HepG2 (cell line): ENCODE measurements around the gene HYAL1. TPM values are rescaled to one million over a fixed set of nuclear protein-coding genes. Genes with fewer than 3 reads are reported as not detected.

Source experiments
- ATAC-seq: fragments of 200-7000 bp; cut with Tn5 transposase; 3 replicates; pipeline ENCODE4 v1.9.1; 2020; ENCODE audit warnings: mild to moderate bottlenecking, moderate library complexity
- BruUV-seq: library from RNA; stranded (reverse); fragments of 400-500 nt; replicated peaks from 2 replicates; lab custom pipeline; 2021; lab: Mats Ljungman, UMichigan
- CTCF ChIA-PET: fragments of 300-600 bp; formaldehyde crosslinking; extraction: SDS; loops from one replicate; lab custom pipeline; 2021; ENCODE audit warnings: low total read pairs, inconsistent platforms, low intra/inter-chr PET ratio; lab: Yijun Ruan, JAX
- POLR2A ChIA-PET: fragments of 350-600 bp; sonication (Branson Sonifier 250); formaldehyde crosslinking; loops from one replicate; lab custom pipeline; 2020; ENCODE audit warnings: antibody characterized with exemption, inconsistent platforms; lab: Yijun Ruan, JAX
- DNase-seq: peaks from one replicate; pipeline ENCODE4 v3.0.0-alpha.2; 2015; ENCODE audit warnings: low spot score
- FAIRE-seq: peaks from 3 replicates; lab custom pipeline; 2011; peaks lifted over from hg19 to GRCh38; lab: Jason Lieb, UNC
- H2AFZ ChIP-seq: one replicate; pipeline ENCODE4 v1.6.1; 2011; ENCODE audit warnings: low read length, inconsistent platforms
- H3K27ac ChIP-seq: fragments of 300-600 bp; 3 replicates; pipeline ENCODE4 v1.8.0; 2011; ENCODE audit warnings: mixed run types, mild to moderate bottlenecking, mixed read lengths, low read length, inconsistent platforms; ENCODE audit not compliant: insufficient read depth; ENCODE audit errors: extremely low read length
- H3K27me3 ChIP-seq, 2 experiments: fragments of 200-600 bp in 1 of 2; 2 replicates in 1 of 2; 3 replicates in 1 of 2; pipeline versions ENCODE4 v1.6.0 to v1.8.0; 2011; ENCODE audit warnings: low read length in 2 of 2, mild to moderate bottlenecking in 2 of 2, moderate library complexity in 2 of 2, inconsistent platforms in 1 of 2; ENCODE audit not compliant: insufficient read depth in 2 of 2, control insufficient read depth in 1 of 2
- H3K36me3 ChIP-seq, 2 experiments: fragments of 200-600 bp in 1 of 2; replicated peaks in 1 of 2; 2 replicates in 1 of 2; 3 replicates in 1 of 2; pipeline versions ENCODE4 v1.5.1 to v1.8.0; 2011; ENCODE audit warnings: low read length in 2 of 2, inconsistent platforms in 1 of 2; ENCODE audit not compliant: insufficient read depth in 2 of 2, control insufficient read depth in 1 of 2
- H3K4me1 ChIP-seq: 2 replicates; pipeline ENCODE4 v1.5.1; 2012; ENCODE audit warnings: low read length, inconsistent platforms; ENCODE audit not compliant: insufficient read depth
- H3K4me2 ChIP-seq: 2 replicates; pipeline ENCODE4 v1.6.0; 2011; ENCODE audit warnings: low read depth, low read length, inconsistent platforms
- H3K4me3 ChIP-seq, 3 experiments: fragments of 200-600 bp in 1 of 3; sonication (generic), shearing (Covaris generic) in 1 of 3; replicated peaks in 1 of 3; 2 replicates each; pipeline ENCODE4 v1.5.1; 2011 to 2016; ENCODE audit warnings: low read length in 3 of 3, inconsistent platforms in 2 of 3, low read depth in 2 of 3, mild to moderate bottlenecking in 2 of 3, control low read depth in 1 of 3, mixed read lengths in 1 of 3; ENCODE audit not compliant: insufficient read depth in 1 of 3
- H3K79me2 ChIP-seq: one replicate; pipeline ENCODE4 v1.6.1; 2011; ENCODE audit warnings: low read length, inconsistent platforms; ENCODE audit not compliant: insufficient read depth
- H3K9ac ChIP-seq: 2 replicates; pipeline ENCODE4 v1.6.0; 2011; ENCODE audit warnings: mild to moderate bottlenecking, low read depth, low read length, inconsistent platforms; ENCODE audit not compliant: insufficient read depth
- H3K9me3 ChIP-seq: 2 replicates; pipeline ENCODE4 v1.5.1; 2012; ENCODE audit warnings: mild to moderate bottlenecking, low read length
- H4K20me1 ChIP-seq: 2 replicates; pipeline ENCODE4 v1.6.0; 2011; ENCODE audit warnings: inconsistent platforms, mild to moderate bottlenecking, low read length, moderate library complexity; ENCODE audit not compliant: insufficient read depth
- FOXA1 ChIP-seq, 2 experiments: fragments of 450-650 bp in 1 of 2; sonication (generic) in 1 of 2; formaldehyde crosslinking in 1 of 2; IDR thresholded peaks; 2 replicates each; pipeline versions ENCODE4 v1.4.0 to v1.6.1; 2016 to 2020; ENCODE audit warnings: missing genetic modification reagents in 1 of 2
- FOXO4 ChIP-seq: sonication (generic); formaldehyde crosslinking; conservative IDR thresholded peaks from 2 replicates; pipeline ENCODE4 v1.8.1; 2023; ENCODE audit warnings: missing genetic modification reagents
- GZF1 ChIP-seq: sonication (generic); formaldehyde crosslinking; IDR thresholded peaks from 2 replicates; pipeline ENCODE4 v1.5.1; 2020; ENCODE audit warnings: mild to moderate bottlenecking, missing genetic modification reagents
- IRX3 ChIP-seq: sonication (generic); formaldehyde crosslinking; IDR thresholded peaks from 2 replicates; pipeline ENCODE4 v1.8.1; 2023; ENCODE audit warnings: mild to moderate bottlenecking, low read depth, missing genetic modification reagents, borderline replicate concordance
- RARA ChIP-seq: IDR thresholded peaks from 2 replicates; pipeline ENCODE4 v1.6.1; 2016; ENCODE audit warnings: missing genetic modification reagents, missing compliant biosample characterization
- SOX13 ChIP-seq, 3 experiments: fragments of 450-650 bp in 1 of 3; sonication (generic) in 1 of 3; formaldehyde crosslinking in 1 of 3; IDR thresholded peaks in 2 of 3; conservative IDR thresholded peaks in 1 of 3; 2 replicates each; pipeline versions ENCODE4 v1.5.0 to v1.6.1; 2016 to 2020; ENCODE audit warnings: antibody characterized with exemption in 1 of 3, mild to moderate bottlenecking in 1 of 3, missing compliant biosample characterization in 1 of 3, missing genetic modification reagents in 1 of 3, moderate library complexity in 1 of 3
- SRY ChIP-seq: sonication (generic); formaldehyde crosslinking; IDR thresholded peaks from 2 replicates; pipeline ENCODE4 v1.8.0; 2022; ENCODE audit warnings: mild to moderate bottlenecking, missing genetic modification reagents
- ZBTB7B ChIP-seq: sonication (generic); formaldehyde crosslinking; IDR thresholded peaks from 2 replicates; pipeline ENCODE4 v1.4.0; 2020; ENCODE audit warnings: missing genetic modification reagents
- ZNF263 ChIP-seq: sonication (generic); formaldehyde crosslinking; IDR thresholded peaks from 2 replicates; pipeline ENCODE4 v1.4.0; 2020; ENCODE audit warnings: missing genetic modification reagents
- ZNF432 ChIP-seq: sonication (generic); formaldehyde crosslinking; IDR thresholded peaks from 2 replicates; pipeline ENCODE4 v1.5.0; 2020; ENCODE audit warnings: missing genetic modification reagents, mild to moderate bottlenecking, borderline replicate concordance
- ZNF597 ChIP-seq: sonication (generic); formaldehyde crosslinking; IDR thresholded peaks from 2 replicates; pipeline ENCODE4 v1.5.0; 2020; ENCODE audit warnings: missing genetic modification reagents
- WGBS: methylation state at CpG from one replicate; pipeline ENCODE4 v1.1.6; 2017; ENCODE audit warnings: low lambda C conversion rate; 5-methylcytosine and 5-hydroxymethylcytosine counted together
- in situ Hi-C: cut with HindIII; loops from 2 replicates; pipeline ENCODE4 v1.10.0; 2017; ENCODE audit warnings: low pct_unique_long_range_greater_than_20kb; ENCODE audit not compliant: extremely low pct_ligation_motif_present
- intact Hi-C: fragments of 100-400 bp; cut with micrococcal nuclease; formaldehyde crosslinking; loops from one replicate; pipeline ENCODE4 v1.10.0; 2022; ENCODE audit not compliant: unreplicated experiment
- polyA plus RNA-seq, 8 experiments: library from polyadenylated mRNA; depleted of rRNA in 3 of 8; stranded (reverse) in 7 of 8; unstranded in 1 of 8; fragments of >200 nt; fragmentation: Illumina TruSeq in 4 of 8; extraction: Trizol in 4 of 8; gene quantifications; 2 replicates each; pipeline versions ENCODE4 v1.2.1 to v1.2.3, GENCODE V29; 2011 to 2016; ENCODE audit warnings: low read depth in 4 of 8, missing spikeins in 1 of 8, mixed read lengths in 1 of 8; ENCODE audit not compliant: insufficient read depth in 1 of 8
- total RNA-seq, 5 experiments: library from RNA; depleted of rRNA; stranded (reverse); fragments of >200 nt; fragmentation: Illumina TruSeq; extraction: Trizol; gene quantifications; 2 replicates each; pipeline ENCODE4 v1.2.3, GENCODE V29; 2016; ENCODE audit warnings: low read depth in 1 of 5
- TF ChIP-seq, protein P1 (sequence below): sonication (generic); formaldehyde crosslinking; IDR thresholded peaks from 2 replicates; pipeline ENCODE4 v1.4.0; 2020; ENCODE audit warnings: low read depth, missing genetic modification reagents

Gene HYAL1
- total and polyA plus RNA-seq, 2 of the 13 experiments (the other 11 are each of a cell fraction or from before 2014, with no cell fraction given), result 76.5 to 193 TPM

- no peak for TF ChIP-seq ZNF597 (CRISPR knock-in tag)
- TF ChIP-seq, all 625 proteins: peak for 141
Measured at GRCh38 chr3:50324351-50325112, 21.2 kb upstream of the HYAL1 start (continued).

DNA sequence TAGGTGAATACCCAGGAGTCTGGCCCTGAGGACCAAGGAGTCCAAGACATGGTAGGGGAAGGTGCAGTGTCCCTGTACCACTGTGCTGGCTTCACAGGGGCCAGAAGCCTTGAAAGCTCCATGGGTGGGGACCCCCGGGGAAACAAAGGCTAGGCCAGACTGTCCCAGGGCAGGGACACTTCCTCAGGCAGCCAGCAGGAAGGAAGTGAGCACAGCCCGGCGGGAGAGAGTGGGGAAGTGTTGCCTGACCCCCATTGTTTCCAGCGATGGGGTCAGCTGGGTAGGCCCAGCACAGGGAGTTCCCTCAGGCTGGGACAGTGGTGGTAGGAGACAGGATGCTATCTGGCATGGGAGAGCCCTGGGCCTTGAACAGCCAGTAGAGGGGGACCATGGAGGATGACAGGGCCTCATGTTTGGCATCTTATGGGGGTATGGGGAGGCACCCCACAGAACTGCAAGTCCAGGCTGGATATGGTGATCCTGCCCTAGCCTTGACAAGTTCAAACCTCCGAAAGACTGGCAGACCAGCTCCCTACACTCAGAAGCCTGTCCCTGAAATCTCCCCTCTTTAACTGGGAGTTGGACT, 20.3 kb upstream of the HYAL1 start:
- DNase-seq, result no peak
- Histone ChIP-seq H3K79me2 (peaks cover 35% of the 10 kb centered on the region), H3K4me3 (peak overlapping the region in 1 of 3 experiments; percentile 17; a peak in 1 of 6 replicates), H3K36me3 (peaks cover 3 to 21% of the 10 kb centered on the region in 2 experiments; a peak in 4 of 5 replicates), H3K4me2 (peak overlapping the region; percentile 94; the same call in 1 of the 2 replicates), H3K9ac (peak overlapping the region; percentile 7; the same call in 1 of the 2 replicates), H2AFZ (no peak overlapping the region), H3K27me3 (no peaks in the 10 kb centered on the region; a peak in 1 of 5 replicates), H3K27ac (peak overlapping the region; percentile 100), H3K9me3 (no peaks in the 10 kb centered on the region), H4K20me1 (no peaks in the 10 kb centered on the region), H3K4me1 (peaks cover 69% of the 10 kb centered on the region)
- intact Hi-C loops (loop anchor here (1.0 kb wide), 2 partner anchors 20 to 49 kb away; partner anchors contain the start of gene HYAL1), in situ Hi-C loops (loop anchor here (5.0 kb wide), 1 partner anchor 61 kb away; no protein-coding TSS in a partner anchor)
- ChIA-PET POLR2A (interaction anchor here (0.7 to 13.0 kb wide), 10 partner anchors 13 to 66 kb away, joined by 3 to 222 read pairs (median 6); partner anchors contain the start of genes CYB561D2, HYAL1, HYAL3 and IFRD2), CTCF (interaction anchor here (1.1 to 1.5 kb wide), 4 partner anchors 21 to 66 kb away, joined by 4 to 14 read pairs (median 7); partner anchors contain the start of genes HYAL1 and IFRD2)
- no peak for ATAC-seq
- no peak for FAIRE-seq
- WGBS, result 62% methylated on average over 3 of the region's 5 CpGs
- BruUV-seq, result no TSS peak
- TF ChIP-seq, protein P1, sequence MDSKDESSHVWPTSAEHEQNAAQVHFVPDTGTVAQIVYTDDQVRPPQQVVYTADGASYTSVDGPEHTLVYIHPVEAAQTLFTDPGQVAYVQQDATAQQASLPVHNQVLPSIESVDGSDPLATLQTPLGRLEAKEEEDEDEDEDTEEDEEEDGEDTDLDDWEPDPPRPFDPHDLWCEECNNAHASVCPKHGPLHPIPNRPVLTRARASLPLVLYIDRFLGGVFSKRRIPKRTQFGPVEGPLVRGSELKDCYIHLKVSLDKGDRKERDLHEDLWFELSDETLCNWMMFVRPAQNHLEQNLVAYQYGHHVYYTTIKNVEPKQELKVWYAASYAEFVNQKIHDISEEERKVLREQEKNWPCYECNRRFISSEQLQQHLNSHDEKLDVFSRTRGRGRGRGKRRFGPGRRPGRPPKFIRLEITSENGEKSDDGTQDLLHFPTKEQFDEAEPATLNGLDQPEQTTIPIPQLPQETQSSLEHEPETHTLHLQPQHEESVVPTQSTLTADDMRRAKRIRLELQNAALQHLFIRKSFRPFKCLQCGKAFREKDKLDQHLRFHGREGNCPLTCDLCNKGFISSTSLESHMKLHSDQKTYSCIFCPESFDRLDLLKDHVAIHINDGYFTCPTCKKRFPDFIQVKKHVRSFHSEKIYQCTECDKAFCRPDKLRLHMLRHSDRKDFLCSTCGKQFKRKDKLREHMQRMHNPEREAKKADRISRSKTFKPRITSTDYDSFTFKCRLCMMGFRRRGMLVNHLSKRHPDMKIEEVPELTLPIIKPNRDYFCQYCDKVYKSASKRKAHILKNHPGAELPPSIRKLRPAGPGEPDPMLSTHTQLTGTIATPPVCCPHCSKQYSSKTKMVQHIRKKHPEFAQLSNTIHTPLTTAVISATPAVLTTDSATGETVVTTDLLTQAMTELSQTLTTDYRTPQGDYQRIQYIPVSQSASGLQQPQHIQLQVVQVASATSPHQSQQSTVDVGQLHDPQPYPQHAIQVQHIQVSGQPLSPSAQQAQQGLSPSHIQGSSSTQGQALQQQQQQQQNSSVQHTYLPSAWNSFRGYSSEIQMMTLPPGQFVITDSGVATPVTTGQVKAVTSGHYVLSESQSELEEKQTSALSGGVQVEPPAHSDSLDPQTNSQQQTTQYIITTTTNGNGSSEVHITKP (CRISPR knock-in tag), result 0 out of 2 replicates have a peak, but pooled peaks have one; percentile 6
- no peak for TF ChIP-seq SOX13 (IDR thresholded peaks at IDR 0.05)
- TF ChIP-seq SOX13 (CRISPR knock-in tag; conservative IDR thresholded peaks at IDR 0.05 in 1 of 2, IDR thresholded peaks at IDR 0.05 in 1 of 2), result 0 out of 4 replicates have a peak, but pooled peaks of 1 of the 2 experiments have one; percentile 6
- no peak for TF ChIP-seq FOXA1 (IDR thresholded peaks at IDR 0.05)
- no peak for TF ChIP-seq FOXA1 (CRISPR knock-in tag; IDR thresholded peaks at IDR 0.05)
- TF ChIP-seq RARA (CRISPR knock-in tag), result no peak
- no peak for TF ChIP-seq ZNF432 (CRISPR knock-in tag)
- no peak for TF ChIP-seq ZNF263
- no peak for TF ChIP-seq IRX3 (CRISPR knock-in tag)
- no peak for TF ChIP-seq GZF1 (CRISPR knock-in tag)
- no peak for TF ChIP-seq ZBTB7B (CRISPR knock-in tag)
- TF ChIP-seq FOXO4, result 0 out of 2 replicates have a peak, but pooled peaks have one; percentile 54
- 0 out of 2 replicates have a peak, but pooled peaks have one; percentile 52 for TF ChIP-seq SRY
